LNCaP clone FGC (cell line): ENCODE data around the gene USP15.

Source experiments
- DNase-seq: peaks from one replicate; pipeline ENCODE4 v3.0.0-alpha.2; 2011; ENCODE audit warnings: low read depth
- H3K4me3 ChIP-seq: 2 replicates; pipeline ENCODE4 v1.5.1; 2011; ENCODE audit warnings: mild to moderate bottlenecking, low read depth, low read length, control low read depth
- CTCF ChIP-seq: IDR thresholded peaks from 2 replicates; pipeline ENCODE4 v1.5.1; 2012; ENCODE audit warnings: mild to moderate bottlenecking; ENCODE audit not compliant: control insufficient read depth, insufficient read depth; ENCODE audit errors: extremely low read depth

The USP15 gene

GRCh38 chr12:62268956-62269355, 8.8 kb downstream of the USP15 start:
- H3K4me3 ChIP-seq, result no peak overlapping the region
- no peak for DNase-seq
- no peak for TF ChIP-seq CTCF

GRCh38 chr12:62269464-62270228, 9.4 kb downstream of the USP15 start:
- DNase-seq, result no peak
- H3K4me3 ChIP-seq, result no peak overlapping the region
- no peak for TF ChIP-seq CTCF

- H3K4me3 ChIP-seq, result no peak overlapping the region
- TF ChIP-seq CTCF, result no peak
- DNase-seq, result no peak
Measured at GRCh38 chr12:62270384-62270783, 10.2 kb downstream of the USP15 start.

- H3K4me3 ChIP-seq, result no peak overlapping the region
- no peak for TF ChIP-seq CTCF
- DNase-seq, result no peak
Measured at GRCh38 chr12:62270872-62271271, 10.7 kb downstream of the USP15 start.

GRCh38 chr12:62272936-62273552, 12.8 kb downstream of the USP15 start:
- DNase-seq, result peak; percentile 57
- TF ChIP-seq CTCF, result no peak

GRCh38 chr12:62273724-62274380, 13.6 kb downstream of the USP15 start:
- TF ChIP-seq CTCF, result no peak
- no peak for DNase-seq
- no peak overlapping the region for H3K4me3 ChIP-seq

More at GRCh38 chr12:62272936-62273552, 12.8 kb downstream of the USP15 start:
- no peak overlapping the region for H3K4me3 ChIP-seq
